Measurements from ENCODE around the gene CTCFL.

DNA sequence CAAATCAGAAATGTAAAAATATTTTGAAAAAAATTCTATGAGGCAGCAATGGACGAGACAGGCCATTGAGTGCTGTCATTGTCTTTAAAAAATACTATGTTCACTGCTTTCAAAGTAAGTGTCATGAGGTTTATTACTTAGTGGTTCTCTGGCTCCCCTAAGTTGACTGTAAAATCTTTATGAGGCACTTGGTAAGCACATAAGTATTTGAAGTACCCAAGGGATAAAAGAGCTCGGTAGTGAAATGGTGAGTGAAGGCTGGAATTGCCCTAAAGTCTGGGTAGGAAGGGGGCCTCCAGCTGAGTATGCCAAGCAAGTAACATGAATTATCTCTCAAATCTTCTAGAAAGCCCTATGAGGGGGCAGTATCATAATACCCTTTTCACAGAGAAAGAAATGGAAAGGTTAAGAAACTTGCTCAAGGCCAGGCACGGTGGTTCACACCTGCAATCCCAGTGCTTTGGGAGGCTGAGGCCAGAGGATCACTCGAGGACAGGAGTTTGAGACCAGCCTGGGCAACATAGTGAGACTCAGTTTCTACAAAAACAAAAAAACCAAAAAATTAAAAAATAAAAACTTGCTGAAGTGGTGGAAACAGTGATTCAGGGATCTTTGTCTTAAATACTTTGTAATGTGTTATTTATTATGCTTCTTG lies 5.5 kb upstream of the CTCFL start:
- TF ChIP-seq, protein P1, sequence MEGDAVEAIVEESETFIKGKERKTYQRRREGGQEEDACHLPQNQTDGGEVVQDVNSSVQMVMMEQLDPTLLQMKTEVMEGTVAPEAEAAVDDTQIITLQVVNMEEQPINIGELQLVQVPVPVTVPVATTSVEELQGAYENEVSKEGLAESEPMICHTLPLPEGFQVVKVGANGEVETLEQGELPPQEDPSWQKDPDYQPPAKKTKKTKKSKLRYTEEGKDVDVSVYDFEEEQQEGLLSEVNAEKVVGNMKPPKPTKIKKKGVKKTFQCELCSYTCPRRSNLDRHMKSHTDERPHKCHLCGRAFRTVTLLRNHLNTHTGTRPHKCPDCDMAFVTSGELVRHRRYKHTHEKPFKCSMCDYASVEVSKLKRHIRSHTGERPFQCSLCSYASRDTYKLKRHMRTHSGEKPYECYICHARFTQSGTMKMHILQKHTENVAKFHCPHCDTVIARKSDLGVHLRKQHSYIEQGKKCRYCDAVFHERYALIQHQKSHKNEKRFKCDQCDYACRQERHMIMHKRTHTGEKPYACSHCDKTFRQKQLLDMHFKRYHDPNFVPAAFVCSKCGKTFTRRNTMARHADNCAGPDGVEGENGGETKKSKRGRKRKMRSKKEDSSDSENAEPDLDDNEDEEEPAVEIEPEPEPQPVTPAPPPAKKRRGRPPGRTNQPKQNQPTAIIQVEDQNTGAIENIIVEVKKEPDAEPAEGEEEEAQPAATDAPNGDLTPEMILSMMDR (IDR thresholded peaks at IDR 0.05): no peak
- no peak for TF ChIP-seq POLR2A (IDR thresholded peaks at IDR 0.05)
